H9 (cell line): ENCODE data around the gene SOX21. TPM values are rescaled to one million over a fixed set of nuclear protein-coding genes. Genes with fewer than 3 reads are reported as not detected.

Source experiments
- DNase-seq: peaks from one replicate; pipeline ENCODE4 v3.0.0-alpha.2; 2017
- H2AFZ ChIP-seq: one replicate; pipeline ENCODE4 v1.6.1; 2013; ENCODE audit warnings: mild to moderate bottlenecking, low read length, control low read depth, moderate library complexity
- H2AK5ac ChIP-seq: 2 replicates; pipeline ENCODE4 v1.6.1; 2013; ENCODE audit warnings: low read length, control low read depth, mixed read lengths; ENCODE audit not compliant: insufficient read length
- H2BK120ac ChIP-seq: one replicate; pipeline ENCODE4 v1.6.1; 2013; ENCODE audit warnings: low read depth, mild to moderate bottlenecking, low read length, control low read depth, inconsistent platforms; ENCODE audit not compliant: poor library complexity, severe bottlenecking
- H2BK12ac ChIP-seq: 2 replicates; pipeline ENCODE4 v1.6.1; 2013; ENCODE audit warnings: low read length, control low read depth, mixed read lengths, low read depth; ENCODE audit not compliant: insufficient read length
- H2BK15ac ChIP-seq: 2 replicates; pipeline ENCODE4 v1.6.1; 2013; ENCODE audit warnings: low read depth, low read length, control low read depth
- H2BK20ac ChIP-seq: one replicate; pipeline ENCODE4 v1.6.1; 2013; ENCODE audit warnings: low read depth, mild to moderate bottlenecking, low read length, control low read depth, inconsistent platforms; ENCODE audit not compliant: poor library complexity, severe bottlenecking
- H2BK5ac ChIP-seq: 2 replicates; pipeline ENCODE4 v1.6.1; 2013; ENCODE audit warnings: low read length, control low read depth, mixed read lengths; ENCODE audit not compliant: insufficient read length
- H3K14ac ChIP-seq: 2 replicates; pipeline ENCODE4 v1.6.1; 2013; ENCODE audit warnings: low read length, control low read depth; ENCODE audit not compliant: insufficient read depth
- H3K18ac ChIP-seq: 2 replicates; pipeline ENCODE4 v1.6.1; 2013; ENCODE audit warnings: low read depth, mild to moderate bottlenecking, mixed read lengths, low read length, control low read depth; ENCODE audit not compliant: insufficient read length
- H3K23ac ChIP-seq: 2 replicates; pipeline ENCODE4 v1.6.1; 2013; ENCODE audit warnings: low read length, control low read depth, mixed read lengths, low read depth; ENCODE audit not compliant: insufficient read length
- H3K23me2 ChIP-seq: 2 replicates; pipeline ENCODE4 v1.6.1; 2013; ENCODE audit warnings: low read depth, mild to moderate bottlenecking, mixed read lengths, low read length, control low read depth; ENCODE audit not compliant: insufficient read length, poor library complexity, severe bottlenecking
- H3K27ac ChIP-seq: 2 replicates; pipeline ENCODE4 v1.5.1; 2013; ENCODE audit warnings: low read length, control low read depth, mixed read lengths, low read depth; ENCODE audit not compliant: insufficient read length
- H3K27me3 ChIP-seq: 2 replicates; pipeline ENCODE4 v1.6.1; 2013; ENCODE audit warnings: low read length, control low read depth, inconsistent platforms; ENCODE audit not compliant: insufficient read depth
- H3K4ac ChIP-seq: 2 replicates; pipeline ENCODE4 v1.6.1; 2013; ENCODE audit warnings: low read depth, mild to moderate bottlenecking, control low read depth, inconsistent platforms, low read length, moderate library complexity
- H3K4me1 ChIP-seq: 2 replicates; pipeline ENCODE4 v1.6.1; 2013; ENCODE audit warnings: low read length, control low read depth, inconsistent platforms; ENCODE audit not compliant: insufficient read depth
- H3K4me2 ChIP-seq: 2 replicates; pipeline ENCODE4 v1.6.1; 2013; ENCODE audit warnings: low read length, control low read depth, mixed read lengths; ENCODE audit not compliant: insufficient read length, insufficient read depth
- H3K56ac ChIP-seq: 2 replicates; pipeline ENCODE4 v1.6.1; 2013; ENCODE audit warnings: low read depth, mild to moderate bottlenecking, mixed read lengths, low read length, control low read depth; ENCODE audit not compliant: insufficient read length
- H3K79me1 ChIP-seq: 2 replicates; pipeline ENCODE4 v1.6.1; 2013; ENCODE audit warnings: low read depth, mild to moderate bottlenecking, moderate library complexity, low read length, control low read depth, inconsistent platforms; ENCODE audit not compliant: insufficient read depth, poor library complexity, severe bottlenecking
- H3K79me2 ChIP-seq: 2 replicates; pipeline ENCODE4 v1.6.1; 2013; ENCODE audit warnings: low read length, control low read depth, inconsistent platforms; ENCODE audit not compliant: insufficient read depth
- H3K9ac ChIP-seq: 2 replicates; pipeline ENCODE4 v1.6.1; 2013; ENCODE audit warnings: low read length, control low read depth, mixed read lengths; ENCODE audit not compliant: insufficient read length; ENCODE audit errors: extremely low read depth
- H3K9me3 ChIP-seq: one replicate; pipeline ENCODE4 v1.6.1; 2013; ENCODE audit warnings: low read depth, low read length, inconsistent platforms; ENCODE audit not compliant: control insufficient read depth
- H3T11ph ChIP-seq: one replicate; pipeline ENCODE4 v1.6.1; 2013; ENCODE audit warnings: mild to moderate bottlenecking, low read length, control low read depth, inconsistent platforms
- H4K20me1 ChIP-seq: one replicate; pipeline ENCODE4 v1.6.1; 2013; ENCODE audit not compliant: control insufficient read depth, insufficient read length, insufficient read depth
- H4K5ac ChIP-seq: 2 replicates; pipeline ENCODE4 v1.6.1; 2013; ENCODE audit warnings: low read depth, mild to moderate bottlenecking, mixed read lengths, low read length, control low read depth; ENCODE audit not compliant: insufficient read length
- H4K8ac ChIP-seq: replicated peaks from 2 replicates; pipeline ENCODE4 v1.6.1; 2013; ENCODE audit warnings: low read length, control low read depth, mixed read lengths, low read depth; ENCODE audit not compliant: insufficient read length
- H4K91ac ChIP-seq: 2 replicates; pipeline ENCODE4 v1.6.1; 2013; ENCODE audit warnings: low read depth, mild to moderate bottlenecking, moderate library complexity, mixed read lengths, low read length, control low read depth; ENCODE audit not compliant: insufficient read length
- H3K27ac Mint-ChIP-seq, 3 experiments: 2 replicates in 2 of 3; 3 replicates in 1 of 3; pipeline ENCODE4 v1.8.0; 2020 to 2021; ENCODE audit warnings: mixed read lengths in 3 of 3, mild to moderate bottlenecking in 1 of 3, moderate library complexity in 1 of 3
- H3K27me3 Mint-ChIP-seq: 2 replicates; pipeline ENCODE4 v1.8.0; 2021; ENCODE audit warnings: low read depth, mild to moderate bottlenecking, moderate library complexity, mixed read lengths
- H3K36me3 Mint-ChIP-seq, 3 experiments: 2 replicates in 2 of 3; 3 replicates in 1 of 3; pipeline ENCODE4 v1.8.0; 2020 to 2021; ENCODE audit warnings: low read depth in 3 of 3, mixed read lengths in 3 of 3; ENCODE audit not compliant: insufficient read depth in 1 of 3
- H3K4me1 Mint-ChIP-seq, 2 experiments: 2 replicates each; pipeline ENCODE4 v1.8.0; 2020; ENCODE audit warnings: mixed read lengths in 2 of 2
- H3K4me3 Mint-ChIP-seq, 2 experiments: 2 replicates in 1 of 2; 3 replicates in 1 of 2; pipeline ENCODE4 v1.8.0; 2020 to 2021; ENCODE audit warnings: mild to moderate bottlenecking in 2 of 2, mixed read lengths in 2 of 2, moderate library complexity in 1 of 2
- H3K9me3 Mint-ChIP-seq, 2 experiments: 2 replicates in 1 of 2; 3 replicates in 1 of 2; pipeline ENCODE4 v1.8.0; 2020; ENCODE audit warnings: mild to moderate bottlenecking in 2 of 2, mixed read lengths in 2 of 2, moderate library complexity in 1 of 2
- whole genome bisulfite sequencing: extraction: QIAGEN DNeasy Blood & Tissue Kit; methylation state at CpG from one replicate; pipeline ENCODE4 v1.1.7; 2013; ENCODE audit warnings: missing lambda C conversion rate, low lambda C conversion rate, mixed read lengths; ENCODE audit not compliant: insufficient read length; ENCODE audit errors: extremely low coverage; 5-methylcytosine and 5-hydroxymethylcytosine counted together
- total RNA-seq: library from RNA; stranded (reverse); gene quantifications from 2 replicates; pipeline ENCODE4 v1.2.1, GENCODE V29; 2021
- TF ChIP-seq, protein P1 (sequence below): fragments of 200-600 bp; sonication (generic); conservative IDR thresholded peaks from 3 replicates; pipeline ENCODE4 v1.8.0; 2021; ENCODE audit warnings: antibody characterized with exemption, mild to moderate bottlenecking

SOX21 gene
- total RNA-seq, 1 experiment from 2014 or later: 38.4 TPM

DNA sequence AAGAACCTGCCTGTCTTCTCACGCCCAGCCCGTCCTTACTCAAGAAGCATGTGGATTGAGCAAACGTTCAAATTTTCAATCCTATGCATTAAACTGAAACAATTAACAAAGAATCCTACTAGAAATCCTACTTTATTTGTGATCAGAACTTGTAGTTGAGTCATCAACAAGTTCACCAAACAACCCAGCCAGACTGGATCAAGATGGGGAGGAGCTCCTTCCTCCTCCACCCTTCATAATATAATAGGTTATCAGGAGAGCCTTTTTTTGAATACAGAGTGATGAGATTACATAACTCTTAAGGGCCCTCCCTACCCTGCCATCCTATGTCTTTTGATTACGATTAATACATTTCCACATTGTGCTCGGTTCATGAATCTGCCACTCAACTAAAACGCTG lies 32.7 kb downstream of the SOX21 start:
- Histone ChIP-seq H3K79me1 (no peaks in the 10 kb centered on the region), H3K27me3 (no peaks in the 10 kb centered on the region), H2BK12ac (no peak overlapping the region), H3K27ac (no peak overlapping the region), H3K14ac (no peak overlapping the region), H4K8ac (no peak overlapping the region), H3K9ac (no peak overlapping the region), H4K91ac (no peak overlapping the region), H4K20me1 (no peaks in the 10 kb centered on the region), H3K79me2 (no peaks in the 10 kb centered on the region), H2AK5ac (no peak overlapping the region), H2BK15ac (no peak overlapping the region), H3K23ac (no peak overlapping the region), H3K18ac (no peak overlapping the region), H3K4ac (no peak overlapping the region), H2BK5ac (no peak overlapping the region), H2BK20ac (no peak overlapping the region), H2AFZ (no peak overlapping the region), H3K23me2 (no peaks in the 10 kb centered on the region), H3K4me2 (no peak overlapping the region), H3T11ph (no peak overlapping the region), H3K9me3 (no peaks in the 10 kb centered on the region), H3K56ac (no peak overlapping the region), H3K4me1 (no peaks in the 10 kb centered on the region; the same call in 1 of the 2 replicates), H2BK120ac (no peak overlapping the region), H4K5ac (no peak overlapping the region)
- H3K36me3 Mint-ChIP-seq: no peaks in the 10 kb centered on the region
- TF ChIP-seq, protein P1, sequence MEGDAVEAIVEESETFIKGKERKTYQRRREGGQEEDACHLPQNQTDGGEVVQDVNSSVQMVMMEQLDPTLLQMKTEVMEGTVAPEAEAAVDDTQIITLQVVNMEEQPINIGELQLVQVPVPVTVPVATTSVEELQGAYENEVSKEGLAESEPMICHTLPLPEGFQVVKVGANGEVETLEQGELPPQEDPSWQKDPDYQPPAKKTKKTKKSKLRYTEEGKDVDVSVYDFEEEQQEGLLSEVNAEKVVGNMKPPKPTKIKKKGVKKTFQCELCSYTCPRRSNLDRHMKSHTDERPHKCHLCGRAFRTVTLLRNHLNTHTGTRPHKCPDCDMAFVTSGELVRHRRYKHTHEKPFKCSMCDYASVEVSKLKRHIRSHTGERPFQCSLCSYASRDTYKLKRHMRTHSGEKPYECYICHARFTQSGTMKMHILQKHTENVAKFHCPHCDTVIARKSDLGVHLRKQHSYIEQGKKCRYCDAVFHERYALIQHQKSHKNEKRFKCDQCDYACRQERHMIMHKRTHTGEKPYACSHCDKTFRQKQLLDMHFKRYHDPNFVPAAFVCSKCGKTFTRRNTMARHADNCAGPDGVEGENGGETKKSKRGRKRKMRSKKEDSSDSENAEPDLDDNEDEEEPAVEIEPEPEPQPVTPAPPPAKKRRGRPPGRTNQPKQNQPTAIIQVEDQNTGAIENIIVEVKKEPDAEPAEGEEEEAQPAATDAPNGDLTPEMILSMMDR: no peak
- WGBS: no CpG with 5 or more reads among the region's 6 CpGs
- DNase-seq: no peak
- no peaks in the 10 kb centered on the region for H3K9me3 Mint-ChIP-seq
- peaks cover 19 to 21% of the 10 kb centered on the region in 2 experiments for H3K4me1 Mint-ChIP-seq
- no peak overlapping the region for H3K4me3 Mint-ChIP-seq
- peaks cover 22% of the 10 kb centered on the region for H3K27me3 Mint-ChIP-seq
- no peak overlapping the region for H3K27ac Mint-ChIP-seq
